Activated CD4-positive, CD25-positive, alpha-beta regulatory T cell treated with anti-CD3 and anti-CD28 coated beads, Interleukin-2, amount 50 U/mL, for 24 hours (primary cell): Measurements from ENCODE around the gene AHCTF1.
A peak's percentile ranks its signal among the peaks of the same experiment; 100 is the strongest.

Source experiments
- ATAC-seq, 2 donors: fragments of 150-1000 bp; cut with Tn5 transposase; one replicate each; pipeline ENCODE4 v1.10.0; 2021; ENCODE audit warnings: mild to moderate bottlenecking in 1 of 2, moderate library complexity in 1 of 2

AHCTF1 gene, protein sequence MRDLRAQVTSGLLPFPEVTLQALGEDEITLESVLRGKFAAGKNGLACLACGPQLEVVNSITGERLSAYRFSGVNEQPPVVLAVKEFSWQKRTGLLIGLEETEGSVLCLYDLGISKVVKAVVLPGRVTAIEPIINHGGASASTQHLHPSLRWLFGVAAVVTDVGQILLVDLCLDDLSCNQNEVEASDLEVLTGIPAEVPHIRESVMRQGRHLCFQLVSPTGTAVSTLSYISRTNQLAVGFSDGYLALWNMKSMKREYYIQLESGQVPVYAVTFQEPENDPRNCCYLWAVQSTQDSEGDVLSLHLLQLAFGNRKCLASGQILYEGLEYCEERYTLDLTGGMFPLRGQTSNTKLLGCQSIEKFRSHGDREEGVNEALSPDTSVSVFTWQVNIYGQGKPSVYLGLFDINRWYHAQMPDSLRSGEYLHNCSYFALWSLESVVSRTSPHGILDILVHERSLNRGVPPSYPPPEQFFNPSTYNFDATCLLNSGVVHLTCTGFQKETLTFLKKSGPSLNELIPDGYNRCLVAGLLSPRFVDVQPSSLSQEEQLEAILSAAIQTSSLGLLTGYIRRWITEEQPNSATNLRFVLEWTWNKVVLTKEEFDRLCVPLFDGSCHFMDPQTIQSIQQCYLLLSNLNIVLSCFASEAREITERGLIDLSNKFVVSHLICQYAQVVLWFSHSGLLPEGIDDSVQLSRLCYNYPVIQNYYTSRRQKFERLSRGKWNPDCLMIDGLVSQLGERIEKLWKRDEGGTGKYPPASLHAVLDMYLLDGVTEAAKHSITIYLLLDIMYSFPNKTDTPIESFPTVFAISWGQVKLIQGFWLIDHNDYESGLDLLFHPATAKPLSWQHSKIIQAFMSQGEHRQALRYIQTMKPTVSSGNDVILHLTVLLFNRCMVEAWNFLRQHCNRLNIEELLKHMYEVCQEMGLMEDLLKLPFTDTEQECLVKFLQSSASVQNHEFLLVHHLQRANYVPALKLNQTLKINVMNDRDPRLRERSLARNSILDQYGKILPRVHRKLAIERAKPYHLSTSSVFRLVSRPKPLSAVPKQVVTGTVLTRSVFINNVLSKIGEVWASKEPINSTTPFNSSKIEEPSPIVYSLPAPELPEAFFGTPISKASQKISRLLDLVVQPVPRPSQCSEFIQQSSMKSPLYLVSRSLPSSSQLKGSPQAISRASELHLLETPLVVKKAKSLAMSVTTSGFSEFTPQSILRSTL (N-terminal part only)

DNA sequence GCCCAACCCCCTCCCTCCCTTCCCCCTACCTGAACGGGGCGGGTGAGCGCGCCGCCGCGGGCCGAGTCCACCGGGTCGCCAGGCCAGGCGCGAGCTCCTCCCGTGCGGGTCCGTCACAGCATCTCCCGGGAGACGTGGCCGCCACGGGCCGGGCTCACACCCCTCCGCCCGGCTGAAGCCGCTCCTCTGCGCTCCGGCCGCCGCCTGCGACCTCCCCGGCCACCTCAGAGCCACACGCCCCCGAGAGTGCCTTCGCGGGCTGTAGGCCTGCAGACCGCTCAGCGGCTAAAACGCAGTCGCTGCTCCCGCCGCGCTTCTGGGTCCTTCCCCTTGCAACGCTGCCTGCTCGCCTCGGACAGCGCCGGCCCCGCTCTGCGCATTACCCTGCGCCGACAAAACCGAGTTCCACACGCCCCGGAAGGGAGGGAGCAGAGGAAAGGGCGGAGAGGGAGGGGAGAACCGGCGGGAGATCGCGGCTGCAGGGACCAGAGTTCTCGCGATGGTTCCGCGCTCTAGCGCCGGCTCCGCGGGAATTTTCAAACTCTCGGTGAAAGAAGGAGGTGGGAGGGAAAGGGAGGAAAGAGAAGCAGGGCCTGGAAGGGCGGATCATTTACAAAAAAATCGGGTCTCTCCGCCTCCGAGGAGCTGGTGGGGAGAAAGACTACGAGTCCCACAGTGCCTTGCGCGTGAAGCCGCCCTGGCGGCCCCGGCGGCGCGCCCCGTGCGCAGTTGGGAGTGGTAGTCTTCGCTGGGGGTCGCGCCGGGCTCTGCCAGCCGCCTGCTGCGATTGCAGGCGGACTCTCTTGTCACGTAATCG, at the start of gene AHCTF1:
Gene AHCTF1 (minus strand): TSS at position 400 of the 817 bp plus-strand sequence. CDS start 13,578 bp downstream, outside the sequence.
- peak; percentile 92 to 94 for ATAC-seq

DNA sequence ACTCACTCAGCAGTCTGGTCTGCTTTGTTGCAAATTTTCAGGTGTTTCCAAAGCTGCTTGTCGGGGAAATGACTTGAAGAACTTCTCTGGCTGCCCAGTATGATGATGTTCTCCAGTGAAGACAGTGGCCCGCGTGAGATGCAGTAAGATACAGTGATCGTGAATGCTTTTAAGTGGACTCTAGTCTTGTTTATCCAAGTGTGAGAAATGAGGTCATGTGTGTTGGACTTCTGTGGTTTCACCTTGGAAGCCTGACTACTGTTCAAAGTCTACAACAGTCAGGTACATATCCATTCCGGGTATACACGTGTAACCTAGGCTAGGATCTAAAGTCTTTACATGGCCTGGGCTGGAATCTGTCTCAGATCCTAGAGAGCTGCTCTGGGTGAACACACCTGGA, 47.0 kb upstream of the AHCTF1 start:
- no peak for ATAC-seq

DNA sequence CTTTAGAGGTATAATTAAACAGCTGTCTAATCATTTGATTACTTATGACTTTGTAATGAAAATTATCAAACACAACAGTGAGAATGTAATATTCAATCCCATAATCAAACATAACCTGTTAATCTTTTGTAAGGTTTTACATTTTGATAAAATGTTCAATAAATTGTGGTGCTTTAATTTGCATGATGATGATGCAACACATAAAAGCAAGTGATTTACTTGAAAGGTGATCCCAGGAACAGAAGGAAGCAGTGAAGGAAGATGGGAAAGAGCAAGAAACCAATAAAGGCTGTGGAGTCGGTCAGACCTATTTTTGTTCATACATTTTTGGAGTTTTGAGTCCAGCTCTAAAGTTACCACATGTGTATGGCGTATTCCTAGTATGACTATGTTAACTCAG, 46.5 kb upstream of the AHCTF1 start:
- no peak for ATAC-seq

DNA sequence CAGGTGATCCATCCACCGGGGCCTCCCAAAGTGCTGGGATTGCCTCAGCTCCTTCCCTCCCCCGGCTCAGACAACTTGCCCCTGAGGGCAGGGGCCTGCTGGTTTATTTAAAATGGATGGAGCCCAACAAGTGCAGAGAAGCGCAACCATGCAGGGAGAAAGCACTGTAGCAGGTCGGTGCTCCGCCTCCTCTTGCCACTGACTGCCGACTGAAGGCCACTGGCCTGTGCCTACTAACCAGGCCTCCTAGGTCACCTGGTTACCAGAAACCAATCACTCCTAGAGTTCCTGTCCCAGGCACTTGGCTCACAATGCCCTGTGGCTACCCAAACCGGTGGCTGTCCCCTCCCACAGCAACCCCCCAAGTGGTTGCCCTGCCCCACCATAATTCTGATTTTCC, 40.2 kb upstream of the AHCTF1 start:
- ATAC-seq, result no peak

DNA sequence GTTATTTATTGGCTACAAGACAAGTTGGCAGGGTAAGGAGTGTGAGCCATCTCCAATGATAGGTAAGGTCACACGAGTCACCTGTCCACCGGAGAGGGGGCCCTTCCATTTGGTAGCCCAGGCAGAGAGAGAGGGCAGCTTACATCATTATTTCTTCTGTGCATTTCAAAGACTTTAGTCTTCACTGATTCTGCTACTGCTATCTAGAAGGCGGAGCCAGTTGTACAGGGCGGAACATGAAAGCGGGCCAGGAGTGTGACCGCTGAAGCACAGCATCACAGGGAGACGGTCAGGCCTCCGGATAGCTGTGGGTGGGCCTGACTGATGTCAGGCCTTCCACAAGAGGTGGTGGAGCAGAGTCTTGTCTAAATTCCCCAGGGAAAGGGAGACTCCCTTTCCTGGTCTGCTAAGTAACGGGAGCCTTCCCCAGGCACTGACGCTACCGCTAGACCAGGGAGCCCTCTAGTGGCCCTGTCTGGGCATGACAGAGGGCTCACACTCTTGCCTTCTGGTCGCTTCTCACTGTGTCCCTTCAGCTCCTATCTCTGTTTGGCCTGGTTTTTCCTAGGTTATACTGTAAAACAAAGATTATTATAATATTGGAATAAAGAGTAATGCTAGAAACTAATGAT, 39.5 kb upstream of the AHCTF1 start:
- no peak for ATAC-seq

DNA sequence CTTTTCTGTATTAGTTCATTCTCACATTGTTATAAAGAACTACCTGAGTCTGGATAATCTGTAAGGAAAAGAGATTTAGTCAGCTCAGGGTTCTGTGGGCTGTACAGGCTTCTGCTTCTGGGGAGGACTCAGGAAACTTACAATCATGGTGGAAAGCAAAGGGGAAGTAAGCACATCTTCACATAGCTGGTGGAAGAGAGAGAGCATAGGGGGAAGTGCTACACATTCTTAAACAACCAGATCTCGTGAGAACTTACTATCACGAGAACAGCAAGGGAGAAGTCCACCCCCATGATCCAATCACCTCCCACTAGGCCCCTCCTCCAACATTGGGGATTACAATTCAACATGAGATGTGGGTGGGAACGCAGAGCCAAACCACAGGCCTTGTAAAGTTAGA, 37.9 kb upstream of the AHCTF1 start:
- no peak for ATAC-seq

DNA sequence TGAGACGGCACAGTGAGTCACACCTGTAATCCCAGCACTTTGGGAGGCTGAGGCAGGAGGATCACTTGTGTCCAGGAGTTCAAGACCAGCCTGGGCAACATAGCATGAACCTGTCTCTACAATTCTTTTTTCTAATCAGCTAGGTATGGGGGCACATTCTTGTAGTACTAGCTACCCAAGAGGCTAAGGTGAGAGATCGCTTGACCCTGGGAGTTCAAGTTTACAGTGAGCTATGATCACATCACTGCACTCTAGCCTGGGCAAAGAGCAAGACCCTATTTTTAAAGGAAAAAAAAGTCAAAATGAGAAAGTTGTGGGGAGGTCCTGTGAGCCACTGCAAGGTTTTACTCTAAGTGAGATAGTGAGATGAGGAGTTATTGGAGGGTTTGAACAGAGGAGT, 34.8 kb upstream of the AHCTF1 start:
- no peak for ATAC-seq

DNA sequence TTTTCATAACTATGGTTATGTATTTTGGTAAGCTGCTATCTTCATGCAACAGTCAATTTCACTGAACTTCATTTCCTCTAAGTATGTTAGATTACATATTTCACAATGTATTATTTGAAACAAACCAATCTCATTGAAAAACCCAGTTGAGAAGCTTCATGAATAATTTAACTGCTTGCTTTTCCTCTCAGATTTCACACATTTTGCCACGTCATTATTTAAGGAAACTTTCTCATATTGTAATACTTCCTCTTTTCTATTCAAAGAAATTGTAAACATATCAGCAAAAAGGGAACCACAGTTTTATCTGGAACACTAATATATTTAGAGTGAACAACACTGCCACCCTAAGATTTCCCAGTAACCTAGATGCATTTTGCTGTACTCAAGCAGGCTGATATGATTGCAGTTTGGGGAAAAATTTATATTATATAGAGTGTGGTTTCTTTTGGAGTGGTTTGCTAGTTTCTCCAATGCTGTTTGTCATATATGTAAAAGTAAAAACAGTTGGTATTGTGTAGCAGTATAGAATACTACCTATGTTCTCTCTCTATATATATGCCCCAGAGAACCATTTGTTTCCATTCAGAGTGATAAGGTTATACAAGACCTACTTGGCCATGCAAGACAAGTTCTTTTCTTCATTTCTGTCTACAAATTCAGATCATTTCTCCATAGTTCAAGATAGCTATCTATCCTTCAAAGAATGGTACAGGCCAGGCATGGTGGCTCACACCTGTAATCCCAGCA, 28.4 kb upstream of the AHCTF1 start:
- peak in 1 of 2 donors; percentile 13 for ATAC-seq

DNA sequence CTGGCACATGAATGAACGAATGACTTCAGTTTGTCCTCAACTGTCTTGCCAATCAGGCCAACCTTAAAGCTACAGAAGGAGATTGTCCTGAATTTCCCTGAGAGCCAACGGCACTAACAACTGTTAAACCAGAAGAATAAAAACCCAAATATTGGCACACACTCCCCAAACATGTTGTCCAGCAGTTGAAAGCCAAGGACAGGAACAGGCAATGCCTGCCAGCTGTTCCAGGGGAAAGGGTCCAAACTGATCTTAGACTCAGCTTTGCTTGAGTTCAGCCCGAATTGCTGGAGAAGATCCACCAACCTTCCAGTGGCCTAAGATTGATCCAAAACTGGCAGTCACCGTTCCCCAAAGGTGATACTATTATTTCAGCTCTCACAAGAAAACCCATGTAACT, 22.4 kb upstream of the AHCTF1 start:
- ATAC-seq, result no peak

DNA sequence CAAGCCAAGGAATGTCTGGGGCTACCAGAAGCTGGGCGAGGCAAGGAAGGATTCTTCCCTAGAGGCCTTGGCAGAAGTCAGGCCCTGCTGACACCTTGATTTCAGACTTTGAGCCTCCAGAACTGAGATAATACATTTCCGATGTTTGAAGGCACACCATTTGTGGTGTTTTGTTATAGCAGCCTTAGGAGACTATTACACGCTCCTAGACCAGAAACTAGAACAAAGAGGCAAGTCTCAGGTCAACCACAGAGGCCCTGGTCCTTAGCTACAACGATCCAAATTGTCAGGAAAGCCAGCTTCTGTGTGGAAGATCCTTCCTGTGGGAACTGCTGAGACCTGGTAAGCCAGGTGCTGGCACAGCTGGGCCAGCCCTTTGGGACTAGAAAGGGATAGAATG, 19.7 kb upstream of the AHCTF1 start:
- no peak for ATAC-seq

DNA sequence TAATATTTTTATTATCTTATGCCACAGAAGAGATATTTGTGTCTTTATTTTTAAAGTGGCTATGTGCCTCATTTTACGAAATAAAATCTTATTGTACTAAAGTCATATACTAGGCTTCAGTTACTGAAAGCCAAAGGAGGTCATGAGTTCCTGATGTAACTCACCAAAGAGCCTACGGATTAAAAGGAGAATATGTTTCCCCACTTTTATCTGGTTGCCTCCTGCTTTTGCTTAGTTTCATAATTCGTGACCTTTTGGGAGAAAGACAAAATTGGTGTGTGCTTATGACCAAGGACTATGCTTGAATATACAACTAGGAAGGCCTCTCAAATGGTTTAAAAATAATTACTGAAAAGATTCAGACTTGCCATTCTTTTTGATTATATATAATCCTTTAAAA, 18.2 kb upstream of the AHCTF1 start:
- no peak for ATAC-seq

DNA sequence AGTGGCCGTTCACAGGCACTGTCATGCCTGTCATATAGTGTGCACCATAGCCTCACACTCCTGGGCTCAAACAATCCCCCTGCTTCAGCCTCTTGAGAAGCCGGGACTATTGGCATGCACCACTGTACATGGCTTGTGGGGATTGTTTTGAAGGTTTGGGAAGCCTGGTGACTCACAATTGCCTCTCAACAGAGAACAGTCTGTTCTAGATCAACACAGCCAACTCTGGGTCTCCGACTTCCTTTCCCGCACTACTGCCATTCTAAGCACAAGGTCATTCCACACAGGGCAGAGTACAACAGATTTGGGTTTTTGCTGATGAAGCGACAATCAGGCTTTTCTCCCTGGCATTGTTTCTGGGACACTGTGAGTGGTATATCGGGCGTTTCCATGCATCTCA, 15.5 kb upstream of the AHCTF1 start:
- no peak for ATAC-seq

DNA sequence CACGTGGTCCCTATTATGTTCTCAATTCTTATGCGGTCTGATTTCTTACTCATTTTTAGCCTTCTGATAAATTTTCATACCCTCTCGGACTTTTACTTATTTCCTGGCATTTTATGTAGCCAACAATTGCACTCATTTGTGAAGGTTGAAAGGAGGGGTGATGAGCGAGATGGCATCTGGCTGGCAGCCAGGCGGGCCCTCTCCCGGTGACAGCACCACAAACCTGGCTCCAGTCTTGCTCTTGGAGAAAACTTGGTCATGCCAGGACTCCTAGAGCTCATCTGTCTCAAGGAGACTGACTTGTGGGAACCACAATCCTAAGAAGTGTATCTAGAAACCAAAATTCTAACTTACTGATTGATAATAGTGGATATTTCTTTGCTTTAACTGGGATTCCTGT, 14.6 kb upstream of the AHCTF1 start:
- ATAC-seq, result no peak

DNA sequence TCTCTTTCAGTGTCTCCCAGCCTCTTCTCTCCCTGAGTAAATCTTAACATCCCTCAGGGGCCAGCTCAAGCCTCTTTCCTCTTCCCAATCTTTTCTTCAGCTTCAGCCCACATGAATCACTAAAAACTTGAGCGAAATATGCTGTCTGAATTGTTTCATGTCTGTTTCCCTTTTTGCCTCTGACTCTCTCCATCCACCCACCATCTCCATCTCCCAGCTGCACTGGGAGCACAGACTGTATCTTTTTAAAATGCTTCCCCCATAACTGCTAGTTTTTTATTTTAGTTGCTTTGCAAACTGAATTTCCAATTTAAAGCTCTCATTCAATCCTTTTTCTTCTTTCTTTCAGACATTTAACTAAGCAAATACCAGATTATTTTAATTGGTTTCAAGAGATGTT, 3.0 kb upstream of the AHCTF1 start:
- no peak for ATAC-seq

DNA sequence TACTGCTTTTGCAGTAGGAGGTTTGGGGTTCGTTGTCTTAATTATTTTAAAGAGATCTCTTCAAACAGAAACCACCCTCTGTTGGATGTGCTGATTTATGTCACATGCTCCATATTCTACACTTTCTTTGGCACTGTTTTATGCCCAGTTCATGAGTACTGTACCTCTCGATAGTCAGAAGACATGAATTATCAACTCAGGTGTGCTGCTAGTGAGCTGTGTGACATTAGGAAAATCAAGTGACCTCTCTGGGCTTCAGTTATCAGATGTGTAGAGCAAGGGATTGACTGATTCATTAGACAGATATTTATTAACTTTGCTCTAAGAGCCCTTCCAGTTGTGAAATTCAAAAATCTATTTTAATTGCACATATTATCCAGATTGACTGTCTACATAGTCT, 2.1 kb upstream of the AHCTF1 start:
- no peak for ATAC-seq

DNA sequence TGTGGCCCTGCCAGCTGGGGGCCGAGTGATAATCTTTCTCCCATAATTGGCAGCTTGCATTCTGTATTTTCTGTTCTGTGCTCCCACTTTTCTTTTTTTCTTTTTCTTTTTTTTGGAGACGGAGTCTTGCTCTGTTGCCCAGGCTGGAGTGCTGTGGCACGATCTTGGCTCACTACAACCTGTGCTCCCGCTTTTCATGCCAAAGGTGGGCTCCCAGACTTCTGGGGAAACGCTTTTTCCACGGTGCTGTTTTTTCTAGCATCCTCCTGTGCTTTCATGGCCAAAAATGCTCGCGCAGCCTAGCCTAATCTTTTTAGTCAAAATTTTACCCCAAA, 585 bp upstream of the AHCTF1 start:
- no peak for ATAC-seq

DNA sequence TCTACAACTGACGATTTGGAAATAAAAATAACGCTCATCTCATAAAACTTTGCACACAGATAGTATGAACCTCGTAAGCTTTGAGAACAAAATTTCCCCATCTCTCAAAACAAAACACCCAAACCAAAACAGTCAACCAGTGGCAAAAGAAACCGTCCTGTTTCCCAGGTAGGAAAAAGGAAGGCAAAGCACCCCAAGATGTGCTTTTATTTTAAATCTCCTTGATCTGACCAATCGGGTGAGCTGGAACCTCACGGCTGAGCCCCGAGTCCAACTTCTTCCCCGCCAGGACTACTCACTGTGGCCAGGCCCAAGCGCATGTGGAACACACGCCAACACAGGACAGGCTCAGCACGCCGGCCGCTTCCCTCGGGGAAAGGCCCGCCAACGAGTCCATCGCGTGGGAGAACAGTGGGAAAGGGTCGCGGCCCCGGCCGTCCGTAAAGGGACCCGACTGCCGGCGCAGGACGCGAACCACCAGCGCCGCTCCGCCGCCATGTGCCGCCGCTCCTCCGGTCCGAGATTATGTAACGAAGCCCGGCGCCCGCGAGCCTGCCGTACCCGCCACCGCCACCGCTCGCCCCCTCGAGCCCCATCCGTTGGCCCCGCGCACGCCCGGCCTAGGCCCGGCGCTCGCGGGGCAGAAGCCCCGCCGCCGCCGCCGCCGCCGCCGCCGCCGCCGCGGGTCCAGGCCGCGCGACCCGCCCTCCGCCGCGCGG, 759 bp downstream of the AHCTF1 start:
- ATAC-seq, result peak; percentile 24 to 25

DNA sequence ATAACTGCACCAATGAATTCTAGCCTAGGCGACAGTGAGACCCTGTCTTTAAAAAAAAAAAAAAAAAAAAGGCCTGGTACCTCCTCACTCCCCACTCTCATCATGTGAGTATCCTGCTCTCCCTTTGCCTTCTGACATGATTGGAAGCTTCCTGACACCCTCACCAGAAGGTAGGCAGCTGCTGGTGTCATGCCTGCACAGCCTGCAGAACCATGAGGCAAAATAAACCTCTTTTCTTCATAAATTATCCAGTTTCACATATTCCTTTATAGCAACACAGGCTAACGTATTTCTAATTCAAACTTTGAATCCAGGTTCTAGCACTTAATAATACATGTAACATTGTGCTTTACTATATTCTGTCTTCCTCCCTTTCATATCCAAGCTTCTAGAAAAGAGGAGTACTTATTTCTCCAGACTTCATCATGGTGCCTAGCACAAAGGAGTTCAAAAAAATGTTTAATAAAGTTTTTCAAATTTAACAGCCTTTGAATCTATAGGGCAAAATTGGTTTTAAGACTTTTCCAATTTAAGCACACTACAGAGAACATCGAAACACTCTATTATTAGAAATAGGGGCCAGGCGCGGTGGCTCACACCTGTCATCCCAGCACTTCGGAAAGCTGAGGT, 5.6 kb downstream of the AHCTF1 start:
- no peak for ATAC-seq

DNA sequence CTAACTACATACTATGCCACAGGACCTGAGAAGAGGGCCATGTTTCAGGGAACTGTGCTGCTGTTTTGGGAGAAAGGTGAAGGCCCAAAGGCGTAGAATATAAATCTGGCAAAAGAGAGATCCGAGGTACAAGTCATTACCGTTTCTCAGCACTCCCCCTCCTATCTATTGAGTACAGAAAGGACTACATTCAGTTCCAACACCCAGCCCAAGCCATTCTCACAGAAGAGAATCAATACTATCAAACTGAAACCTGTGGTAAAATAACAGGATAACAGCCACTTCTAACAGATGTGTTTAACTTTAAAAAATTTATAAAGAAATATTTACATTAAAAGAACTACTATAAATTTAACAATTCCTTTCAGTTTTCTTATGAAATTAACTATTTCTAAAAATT, 7.8 kb downstream of the AHCTF1 start:
- ATAC-seq, result no peak

DNA sequence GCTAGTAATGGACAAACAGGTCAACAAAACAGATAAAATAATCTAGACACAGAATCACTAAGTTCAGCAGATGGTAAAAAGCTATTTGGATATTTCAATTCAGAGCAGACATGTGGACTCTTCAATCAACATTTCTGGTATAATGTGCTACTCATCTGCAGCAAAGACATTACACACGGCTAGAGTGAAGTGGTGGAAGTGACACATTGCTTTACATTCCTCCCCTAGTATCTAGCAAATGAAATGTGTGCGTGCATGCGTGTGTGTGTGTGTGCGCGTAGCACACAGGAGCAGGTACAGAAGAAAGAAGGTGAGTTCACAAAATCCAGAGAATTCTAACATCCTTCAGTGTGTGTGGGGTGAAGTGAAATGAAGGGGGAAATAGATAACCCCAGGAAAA, 8.3 kb downstream of the AHCTF1 start:
- no peak for ATAC-seq
